GM18873 (cell line): ENCODE results near the gene PRAMEF11.
"Not testable (repeated sequence)": the region's sequence is repeated elsewhere in the genome, so short reads cannot be mapped to it uniquely, and the experiment has no call there.

Experiments used
- ATAC-seq: cut with Tn5 transposase; IDR thresholded peaks from one replicate; pipeline ENCODE4 v1.9.1; 2021; ENCODE audit warnings: mild to moderate bottlenecking, moderate library complexity, moderate number of reproducible peaks; ENCODE audit not compliant: unreplicated experiment, low FRiP score

The PRAMEF11 gene

DNA sequence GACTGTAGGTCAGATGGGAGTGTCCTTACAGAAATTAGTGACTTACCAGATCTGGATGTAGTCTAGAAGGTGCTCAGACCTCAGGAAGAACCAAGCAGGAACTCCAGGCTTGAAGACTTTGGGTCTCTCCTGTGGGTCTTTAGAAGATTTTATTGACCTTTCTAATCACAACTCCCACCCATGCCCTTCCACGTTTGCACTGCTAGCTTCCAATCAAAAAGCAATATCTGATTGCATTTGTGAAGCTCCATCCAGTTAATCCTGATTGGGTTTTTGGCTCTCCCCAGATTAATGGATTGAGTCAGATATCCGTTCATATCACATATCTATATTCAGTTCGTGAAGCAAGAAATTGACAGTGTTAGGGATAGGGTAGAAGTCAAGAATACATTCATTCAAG is at the start of gene PRAMEF11:
Gene PRAMEF11, minus strand, starts transcription at position 101 of the 400 bp plus-strand sequence. CDS start 2,621 bp downstream, outside the sequence.
- not testable (repeated sequence) for ATAC-seq

GRCh38 chr1:12878453-12878852 is 47.2 kb upstream of the PRAMEF11 start:
- ATAC-seq, result not testable (repeated sequence)

GRCh38 chr1:12863131-12863880 is 32.1 kb upstream of the PRAMEF11 start:
- not testable (repeated sequence) for ATAC-seq

- not testable (repeated sequence) for ATAC-seq
These were observed 25.6 kb upstream of the PRAMEF11 start, which contains the start of gene PRAMEF2 for GRCh38 chr1:12856786-12857185. Gene PRAMEF2 (plus strand): TSS chr1:12857086. CDS start chr1:12859010, 1,924 bp downstream.

GRCh38 chr1:12851779-12852178 is 20.6 kb upstream of the PRAMEF11 start:
- ATAC-seq, result no peak

- not testable (repeated sequence) for ATAC-seq
These were observed 17.4 kb upstream of the PRAMEF11 start, which contains the start of gene HNRNPCL1 for GRCh38 chr1:12848620-12849019. Gene HNRNPCL1 (minus strand): TSS chr1:12848720. CDS start chr1:12848289, 431 bp downstream.

- not testable (repeated sequence) for ATAC-seq
These were observed 2.0 kb upstream of the PRAMEF11 start for GRCh38 chr1:12833251-12833650.

DNA sequence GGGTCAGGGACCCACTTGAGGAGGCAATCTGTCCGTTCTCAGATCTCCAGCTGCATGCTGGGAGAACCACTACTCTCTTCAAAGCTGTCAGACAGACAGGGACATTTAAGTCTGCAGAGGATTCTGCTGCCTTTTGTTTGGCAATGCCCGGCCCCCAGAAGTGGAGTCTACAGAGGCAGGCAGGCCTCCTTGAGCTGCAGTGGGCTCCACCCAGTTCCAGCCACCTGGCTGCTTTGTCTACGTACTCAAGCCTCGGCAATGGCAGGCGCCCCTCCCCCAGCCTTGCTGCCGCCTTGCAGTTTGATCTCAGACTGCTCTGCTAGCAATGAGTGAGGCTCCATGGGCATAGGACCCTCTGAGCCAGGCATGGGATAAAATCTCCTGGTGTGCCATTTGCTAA is 12.1 kb downstream of the PRAMEF11 start:
- not testable (repeated sequence) for ATAC-seq

DNA sequence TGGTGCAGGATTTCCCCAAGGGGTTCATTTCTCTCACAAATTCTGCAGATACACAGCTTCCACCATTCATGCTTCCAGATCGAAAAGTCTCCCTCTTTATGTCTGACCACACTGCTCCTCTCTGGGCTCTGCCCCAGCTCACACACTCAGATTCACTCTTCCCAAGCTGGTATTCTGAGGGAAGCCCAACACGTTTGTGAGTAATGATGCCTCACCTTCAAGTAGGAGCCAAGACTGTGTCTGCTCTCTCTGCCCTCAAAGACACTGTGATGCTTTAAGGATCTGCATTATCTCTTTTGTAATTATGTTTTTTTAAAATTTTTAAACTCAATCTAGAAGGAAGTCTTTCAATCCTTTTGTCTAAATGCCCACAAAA is 19.8 kb downstream of the PRAMEF11 start:
- no peak for ATAC-seq

- no peak for ATAC-seq
These were observed 20.4 kb downstream of the PRAMEF11 start for GRCh38 chr1:12810691-12811408.

GRCh38 chr1:12809933-12810332 is 21.3 kb downstream of the PRAMEF11 start:
- ATAC-seq, result no peak

GRCh38 chr1:12799730-12800129 is 31.5 kb downstream of the PRAMEF11 start:
- no peak for ATAC-seq

DNA sequence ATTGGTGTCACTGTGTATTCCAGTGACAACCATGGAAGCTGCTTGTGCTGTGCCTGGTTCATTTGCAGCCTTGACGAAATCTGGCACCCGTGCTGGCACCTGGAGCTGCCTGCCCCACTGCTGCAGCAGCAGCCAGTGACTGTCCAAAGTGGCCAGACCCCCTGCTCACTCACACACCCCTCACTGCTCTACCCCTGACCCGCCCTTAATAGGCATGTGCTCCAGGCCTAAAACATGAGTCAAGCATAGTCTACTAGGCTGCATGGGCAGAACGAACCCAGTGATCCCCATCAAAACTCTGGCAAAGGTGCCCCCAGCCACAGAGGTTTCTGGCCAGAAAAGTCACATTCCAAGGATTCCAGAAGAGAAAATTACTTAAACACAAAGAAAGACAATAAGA is 32.3 kb downstream of the PRAMEF11 start:
- no peak for ATAC-seq

DNA sequence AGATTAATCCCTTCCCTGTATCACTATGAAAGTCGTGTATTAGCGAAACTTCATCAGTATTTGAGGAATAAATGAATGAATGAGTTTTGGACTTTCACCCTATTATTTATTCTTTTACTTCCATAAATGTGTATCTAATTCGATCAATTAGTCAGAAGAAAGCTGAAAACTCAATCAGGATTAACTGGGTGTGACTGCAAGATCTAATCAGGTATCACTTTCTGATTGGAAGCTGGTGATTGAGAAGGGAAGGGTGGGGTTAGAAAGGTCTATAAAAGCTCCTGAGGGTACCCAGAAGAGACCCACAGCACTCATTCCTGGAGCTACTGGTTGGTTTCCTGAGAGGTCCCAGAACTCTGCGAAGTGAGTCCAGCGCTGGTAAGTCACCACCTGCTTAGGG is 40.1 kb downstream of the PRAMEF11 start, which contains the start of gene PRAMEF1:
Gene PRAMEF1, plus strand, starts transcription at position 301 of the 400 bp plus-strand sequence. CDS start 1,831 bp downstream, outside the sequence.
- not testable (repeated sequence) for ATAC-seq

GRCh38 chr1:12784729-12785128 is 46.5 kb downstream of the PRAMEF11 start:
- not testable (repeated sequence) for ATAC-seq

DNA sequence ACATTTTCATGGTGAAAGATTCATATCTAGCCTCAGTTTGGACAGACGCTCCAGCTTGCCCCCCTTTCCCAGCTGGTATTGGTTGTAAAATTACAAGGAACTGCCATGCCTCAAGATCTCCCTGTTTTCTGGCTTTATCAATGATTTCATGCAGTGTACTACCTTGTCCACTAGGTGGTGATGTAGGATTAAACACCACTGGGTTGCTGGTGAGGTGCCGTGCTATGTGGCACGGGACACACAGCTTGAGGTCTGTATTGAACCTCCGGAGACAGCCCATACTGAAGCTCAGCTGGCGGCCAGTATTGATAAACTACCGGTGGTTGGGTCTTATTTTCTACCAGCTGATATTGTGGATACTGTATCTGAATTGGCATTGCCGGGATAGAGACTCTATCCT is 47.4 kb downstream of the PRAMEF11 start:
- ATAC-seq, result not testable (repeated sequence)

- ATAC-seq, result not testable (repeated sequence)
These were observed 49.7 kb downstream of the PRAMEF11 start for GRCh38 chr1:12781488-12781887.

DNA sequence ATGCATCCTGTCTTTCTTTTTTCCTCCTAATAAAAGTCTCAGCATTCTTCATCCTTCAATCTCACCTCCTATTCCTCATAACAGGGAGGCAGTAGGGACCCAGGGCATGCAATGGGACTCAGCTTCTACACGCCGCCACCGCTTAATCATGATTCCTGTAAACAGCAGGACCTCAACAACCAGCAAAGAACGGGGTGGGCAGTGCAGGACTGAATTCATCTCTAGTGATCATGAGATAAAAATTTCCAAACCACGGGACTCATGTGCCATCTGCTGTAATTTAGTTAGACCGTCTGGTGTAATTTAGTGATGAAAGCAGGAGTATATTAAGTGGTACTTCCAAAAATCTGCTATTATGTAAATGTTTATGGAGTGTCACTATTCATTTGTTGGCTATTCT is 52.3 kb downstream of the PRAMEF11 start:
- no peak for ATAC-seq

DNA sequence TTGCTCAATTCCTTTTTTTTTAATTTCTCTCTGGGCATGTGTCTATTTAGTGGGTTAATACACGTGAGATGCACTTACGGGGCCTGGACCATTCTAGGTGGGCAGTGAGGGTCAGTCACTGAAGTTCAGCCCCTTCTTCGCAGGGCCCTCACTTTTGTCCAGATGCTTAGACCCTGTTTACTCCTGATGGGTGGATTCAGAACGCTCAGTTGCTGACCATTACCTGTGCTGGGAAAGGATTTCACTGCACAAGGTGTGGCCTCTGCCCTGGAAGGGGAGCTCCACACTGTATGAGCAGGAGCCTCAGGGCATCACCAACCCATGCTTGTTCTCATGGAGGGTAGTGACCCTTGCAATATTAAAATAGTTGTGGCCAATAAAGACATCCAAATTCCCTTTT is 53.1 kb downstream of the PRAMEF11 start:
- no peak for ATAC-seq

DNA sequence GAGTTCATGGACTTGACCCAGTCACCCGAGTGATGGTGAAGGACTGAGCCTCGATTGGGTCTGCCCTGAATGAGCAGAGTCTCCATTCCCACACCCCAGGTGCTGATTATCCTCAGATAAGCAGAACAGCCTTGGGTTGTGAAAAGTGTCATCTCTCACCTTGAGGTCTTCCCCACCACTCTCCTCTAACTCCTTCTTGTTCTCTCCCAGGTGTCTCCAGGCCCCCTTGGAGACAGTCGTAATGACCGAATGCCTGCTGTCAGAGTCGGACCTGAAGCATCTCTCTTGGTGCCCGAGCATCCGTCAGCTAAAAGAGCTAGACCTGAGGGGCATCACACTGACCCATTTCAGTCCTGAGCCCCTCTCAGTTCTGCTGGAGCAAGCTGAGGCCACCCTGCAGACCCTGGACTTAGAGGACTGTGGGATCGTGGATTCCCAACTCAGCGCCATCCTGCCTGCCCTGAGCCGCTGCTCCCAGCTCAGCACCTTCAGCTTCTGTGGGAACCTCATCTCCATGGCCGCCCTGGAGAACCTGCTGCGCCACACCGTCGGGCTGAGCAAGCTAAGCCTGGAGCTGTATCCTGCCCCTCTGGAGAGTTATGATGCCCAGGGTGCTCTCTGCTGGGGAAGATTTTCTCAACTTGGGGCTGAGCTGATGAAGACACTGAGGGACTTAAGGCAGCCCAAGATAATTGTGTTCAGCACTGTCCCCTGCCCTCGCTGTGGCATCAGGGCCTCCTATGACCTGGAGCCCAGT is 54.2 kb downstream of the PRAMEF11 start:
- ATAC-seq, result no peak

DNA sequence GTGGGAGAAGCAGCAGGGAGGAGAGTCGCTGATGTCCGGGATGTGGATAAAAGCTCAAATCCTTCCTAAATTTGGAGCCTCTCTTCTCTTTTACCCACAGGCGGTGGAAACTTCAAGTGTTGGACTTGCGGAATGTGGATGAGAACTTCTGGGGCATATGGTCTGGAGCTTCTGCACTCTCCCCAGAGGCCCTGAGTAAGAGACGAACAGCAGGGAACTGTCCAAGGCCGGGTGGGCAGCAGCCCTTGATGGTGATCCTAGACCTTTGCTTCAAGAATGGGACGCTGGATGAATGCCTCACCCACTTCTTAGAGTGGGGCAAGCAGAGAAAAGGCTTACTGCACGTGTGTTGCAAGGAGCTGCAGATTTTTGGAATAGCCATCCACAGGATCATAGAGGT is 55.8 kb downstream of the PRAMEF11 start:
- no peak for ATAC-seq
